Lung (tissue), 12 donors: ENCODE data around the gene SPATA24. TPM values are rescaled to one million over a fixed set of nuclear protein-coding genes. Genes with fewer than 3 reads are reported as not detected.

ENCODE experiments used
- ATAC-seq: fragments of 200-7000 bp; cut with Tn5 transposase; one replicate; pipeline ENCODE4 v1.9.1; 2020; ENCODE audit warnings: moderate number of reproducible peaks; ENCODE audit not compliant: insufficient read depth, low FRiP score
- DNase-seq, 3 donors: peaks; one replicate each; pipeline ENCODE4 v3.0.0-alpha.2; 2013 to 2017
- H3K27ac ChIP-seq, 2 donors: one replicate each; pipeline ENCODE4 v1.5.1; 2013; ENCODE audit warnings: mild to moderate bottlenecking in 2 of 2, moderate library complexity in 2 of 2, control low read depth in 1 of 2, inconsistent platforms in 1 of 2, low read depth in 1 of 2, low read length in 1 of 2
- H3K27me3 ChIP-seq, 3 donors: one replicate each; pipeline ENCODE4 v1.5.1; 2013; ENCODE audit warnings: low read length in 2 of 3; ENCODE audit not compliant: control insufficient read depth in 3 of 3, insufficient read depth in 3 of 3
- H3K36me3 ChIP-seq, 4 donors: one replicate each; pipeline ENCODE4 v1.5.1; 2013; ENCODE audit warnings: low read length in 4 of 4, mild to moderate bottlenecking in 1 of 4, moderate library complexity in 1 of 4; ENCODE audit not compliant: control insufficient read depth in 4 of 4, insufficient read depth in 4 of 4
- H3K4me1 ChIP-seq, 5 donors: one replicate each; pipeline ENCODE4 v1.5.1; 2013; ENCODE audit warnings: low read length in 5 of 5, mild to moderate bottlenecking in 2 of 5, moderate library complexity in 1 of 5; ENCODE audit not compliant: control insufficient read depth in 5 of 5, insufficient read depth in 5 of 5
- H3K4me3 ChIP-seq: one replicate; pipeline ENCODE4 v1.5.1; 2013; ENCODE audit warnings: mild to moderate bottlenecking, control low read depth, moderate library complexity
- H3K9ac ChIP-seq, 2 donors: one replicate each; pipeline ENCODE4 v1.5.1; 2013; ENCODE audit warnings: low read length in 2 of 2, control low read depth in 1 of 2; ENCODE audit not compliant: insufficient read depth in 1 of 2
- H3K9me3 ChIP-seq, 4 donors: one replicate each; pipeline ENCODE4 v1.5.1; 2013; ENCODE audit warnings: low read length in 3 of 4, mild to moderate bottlenecking in 1 of 4, moderate library complexity in 1 of 4; ENCODE audit not compliant: control insufficient read depth in 4 of 4, insufficient read depth in 3 of 4
- CTCF ChIP-seq: IDR thresholded peaks from 2 replicates; pipeline ENCODE4 v1.5.1; 2012; ENCODE audit warnings: mild to moderate bottlenecking; ENCODE audit errors: control extremely low read depth, extremely low read depth
- WGBS, 2 donors: extraction: QIAGEN DNeasy Blood & Tissue Kit; methylation state at CpG; one replicate each; pipeline ENCODE4 v1.1.7; 2013; 5-methylcytosine and 5-hydroxymethylcytosine counted together
- polyA plus RNA-seq, 2 donors: library from polyadenylated mRNA; stranded (reverse); fragments of 200-250 nt; gene quantifications; one replicate each; pipeline ENCODE4 v1.2.1, GENCODE V29; 2013
- total RNA-seq, 2 donors: library from RNA; depleted of rRNA in 1 of 2; stranded (reverse); fragments of >200 nt in 1 of 2; gene quantifications; one replicate each; pipeline ENCODE4 v1.2.1, GENCODE V29; 2014 to 2021
- donor health status: control.
- donor health status: control.
- donor health status: Bipolar disorder and iron deficiency.
- donor health status: healthy.
- donor health status: DM: yes; HTN: yes; CAD: no.

The SPATA24 gene
- total and polyA plus RNA-seq, 4 donors: 4.2 to 11.1 (median 6.2) TPM

GRCh38 chr5:139408191-139408590, 4.3 kb upstream of the SPATA24 start:
- Histone ChIP-seq H3K9me3 (no peaks in the 10 kb centered on the region), H3K4me3 (no peak overlapping the region), H3K27ac (no peak overlapping the region), H3K9ac (no peak overlapping the region), H3K36me3 (peaks cover 0 to 6% (median 4%) of the 10 kb centered on the region in 4 donors), H3K27me3 (no peaks in the 10 kb centered on the region), H3K4me1 (peaks cover 0 to 9% (median 3%) of the 10 kb centered on the region in 5 donors)
- no peak for TF ChIP-seq CTCF
- DNase-seq: no peak
- no peak for ATAC-seq
- WGBS, 2 donors: 95 to 96% methylated on average over 7 of the region's 7 CpGs

GRCh38 chr5:139407517-139407916, 3.6 kb upstream of the SPATA24 start:
- ATAC-seq (no peak), DNase-seq (no peak)
- H3K36me3 ChIP-seq: peaks cover 0 to 4% (median 1%) of the 10 kb centered on the region in 4 donors
- no peak for TF ChIP-seq CTCF
- no peak overlapping the region for H3K4me3 ChIP-seq
- no peaks in the 10 kb centered on the region for H3K9me3 ChIP-seq
- H3K27ac ChIP-seq: no peak overlapping the region
- H3K27me3 ChIP-seq: no peaks in the 10 kb centered on the region
- no peak overlapping the region for H3K9ac ChIP-seq
- peaks cover 0 to 12% (median 6%) of the 10 kb centered on the region in 5 donors for H3K4me1 ChIP-seq

- WGBS, 2 donors: 84 to 90% methylated on average over 2 of the region's 2 CpGs
- no peak for ATAC-seq
- DNase-seq: no peak
- no peaks in the 10 kb centered on the region for H3K27me3 ChIP-seq
- no peak overlapping the region for H3K27ac ChIP-seq
- no peak for TF ChIP-seq CTCF
- H3K9ac ChIP-seq: no peak overlapping the region
- H3K9me3 ChIP-seq: no peaks in the 10 kb centered on the region
- H3K4me1 ChIP-seq: peaks cover 0 to 12% (median 6%) of the 10 kb centered on the region in 5 donors
- no peak overlapping the region for H3K4me3 ChIP-seq
- H3K36me3 ChIP-seq: peaks cover 0 to 4% (median 0%) of the 10 kb centered on the region in 4 donors
Observed at GRCh38 chr5:139406963-139407362, 3.1 kb upstream of the SPATA24 start.

- ATAC-seq: no peak
Observed at GRCh38 chr5:139404484-139404840, 573 bp upstream of the SPATA24 start.

More at GRCh38 chr5:139404484-139404840, 573 bp upstream of the SPATA24 start:
- Histone ChIP-seq H3K4me1 (peaks cover 0 to 12% (median 6%) of the 10 kb centered on the region in 5 donors), H3K27ac (peak overlapping the region; percentile 84 to 91), H3K9me3 (no peaks in the 10 kb centered on the region), H3K4me3 (no peak overlapping the region), H3K36me3 (no peaks in the 10 kb centered on the region), H3K27me3 (no peaks in the 10 kb centered on the region), H3K9ac (peak overlapping the region in 1 of 2 donors; percentile 82)
- no peak for DNase-seq
- TF ChIP-seq CTCF: no peak
- 57 to 74% methylated on average over 5 of the region's 5 CpGs for WGBS, 2 donors
